ENCODE measurements around the gene ACBD6.

The ACBD6 gene

GRCh38 chr1:180424848-180425457 lies 77.4 kb downstream of the ACBD6 start (continued):
- 0 out of 2 replicates have a peak, but pooled peaks have one; percentile 21 for TF ChIP-seq SP2 (tag by site-specific recombination; IDR thresholded peaks at IDR 0.05)
- no peak for TF ChIP-seq ZSCAN16 (tag by site-specific recombination; IDR thresholded peaks at IDR 0.05)
- no peak; the same call in 1 of the 2 replicates for TF ChIP-seq ZNF549 (tag by site-specific recombination; IDR thresholded peaks at IDR 0.05)
- TF ChIP-seq ZNF626 (tag by site-specific recombination; IDR thresholded peaks at IDR 0.05), result no peak
- peak; percentile 78 for TF ChIP-seq ZNF561 (tag by site-specific recombination; IDR thresholded peaks at IDR 0.05; ENCODE audit: borderline replicate concordance)
- no peak for TF ChIP-seq ZNF112 (tag by site-specific recombination; IDR thresholded peaks at IDR 0.05)
- TF ChIP-seq ZNF660 (tag by site-specific recombination; IDR thresholded peaks at IDR 0.05), result no peak
- no peak for TF ChIP-seq ZNF677 (tag by site-specific recombination; IDR thresholded peaks at IDR 0.05)
- TF ChIP-seq HOXD13 (CRISPR knock-in tag; IDR thresholded peaks at IDR 0.05; ENCODE audit: borderline replicate concordance), result no peak
- no peak for TF ChIP-seq GLIS2 (tag by site-specific recombination; IDR thresholded peaks at IDR 0.05)
- peak; percentile 61; the same call in 1 of the 2 replicates for TF ChIP-seq PATZ1 (tag by site-specific recombination; IDR thresholded peaks at IDR 0.05)
- TF ChIP-seq, protein P1, sequence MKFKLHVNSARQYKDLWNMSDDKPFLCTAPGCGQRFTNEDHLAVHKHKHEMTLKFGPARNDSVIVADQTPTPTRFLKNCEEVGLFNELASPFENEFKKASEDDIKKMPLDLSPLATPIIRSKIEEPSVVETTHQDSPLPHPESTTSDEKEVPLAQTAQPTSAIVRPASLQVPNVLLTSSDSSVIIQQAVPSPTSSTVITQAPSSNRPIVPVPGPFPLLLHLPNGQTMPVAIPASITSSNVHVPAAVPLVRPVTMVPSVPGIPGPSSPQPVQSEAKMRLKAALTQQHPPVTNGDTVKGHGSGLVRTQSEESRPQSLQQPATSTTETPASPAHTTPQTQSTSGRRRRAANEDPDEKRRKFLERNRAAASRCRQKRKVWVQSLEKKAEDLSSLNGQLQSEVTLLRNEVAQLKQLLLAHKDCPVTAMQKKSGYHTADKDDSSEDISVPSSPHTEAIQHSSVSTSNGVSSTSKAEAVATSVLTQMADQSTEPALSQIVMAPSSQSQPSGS (tag by site-specific recombination; IDR thresholded peaks at IDR 0.05; ENCODE audit: low read depth), result peak; percentile 23; the same call in 1 of the 2 replicates
- no peak for TF ChIP-seq ZNF707 (tag by site-specific recombination; IDR thresholded peaks at IDR 0.05)
- peak; percentile 100 for TF ChIP-seq SP7 (tag by site-specific recombination; IDR thresholded peaks at IDR 0.05)
- no peak for TF ChIP-seq ZNF274 (IDR thresholded peaks at IDR 0.05; ENCODE audit: low read length)
- TF ChIP-seq ZNF274 (tag by site-specific recombination; IDR thresholded peaks at IDR 0.05; ENCODE audit: borderline replicate concordance), result no peak
- peak; percentile 91 for TF ChIP-seq MYNN (tag by site-specific recombination; IDR thresholded peaks at IDR 0.05; ENCODE audit: borderline replicate concordance)
- peak; percentile 83 for TF ChIP-seq KLF10 (tag by site-specific recombination; IDR thresholded peaks at IDR 0.05)
- TF ChIP-seq, protein P2, sequence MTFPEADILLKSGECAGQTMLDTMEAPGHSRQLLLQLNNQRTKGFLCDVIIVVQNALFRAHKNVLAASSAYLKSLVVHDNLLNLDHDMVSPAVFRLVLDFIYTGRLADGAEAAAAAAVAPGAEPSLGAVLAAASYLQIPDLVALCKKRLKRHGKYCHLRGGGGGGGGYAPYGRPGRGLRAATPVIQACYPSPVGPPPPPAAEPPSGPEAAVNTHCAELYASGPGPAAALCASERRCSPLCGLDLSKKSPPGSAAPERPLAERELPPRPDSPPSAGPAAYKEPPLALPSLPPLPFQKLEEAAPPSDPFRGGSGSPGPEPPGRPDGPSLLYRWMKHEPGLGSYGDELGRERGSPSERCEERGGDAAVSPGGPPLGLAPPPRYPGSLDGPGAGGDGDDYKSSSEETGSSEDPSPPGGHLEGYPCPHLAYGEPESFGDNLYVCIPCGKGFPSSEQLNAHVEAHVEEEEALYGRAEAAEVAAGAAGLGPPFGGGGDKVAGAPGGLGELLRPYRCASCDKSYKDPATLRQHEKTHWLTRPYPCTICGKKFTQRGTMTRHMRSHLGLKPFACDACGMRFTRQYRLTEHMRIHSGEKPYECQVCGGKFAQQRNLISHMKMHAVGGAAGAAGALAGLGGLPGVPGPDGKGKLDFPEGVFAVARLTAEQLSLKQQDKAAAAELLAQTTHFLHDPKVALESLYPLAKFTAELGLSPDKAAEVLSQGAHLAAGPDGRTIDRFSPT (tag by site-specific recombination; IDR thresholded peaks at IDR 0.05), result no peak
- no peak for TF ChIP-seq HOXA7 (CRISPR knock-in tag; IDR thresholded peaks at IDR 0.05; ENCODE audit: borderline replicate concordance)
- TF ChIP-seq ZNF175 (tag by site-specific recombination; IDR thresholded peaks at IDR 0.05), result no peak
- TF ChIP-seq KLF8 (tag by site-specific recombination; IDR thresholded peaks at IDR 0.05), result peak; percentile 74
- no peak for TF ChIP-seq ELK4 (IDR thresholded peaks at IDR 0.05; ENCODE audit: borderline replicate concordance, low read depth, low read length)
- TF ChIP-seq ZNF211 (tag by site-specific recombination; IDR thresholded peaks at IDR 0.05; ENCODE audit: low read depth), result no peak
- TF ChIP-seq, protein P3, sequence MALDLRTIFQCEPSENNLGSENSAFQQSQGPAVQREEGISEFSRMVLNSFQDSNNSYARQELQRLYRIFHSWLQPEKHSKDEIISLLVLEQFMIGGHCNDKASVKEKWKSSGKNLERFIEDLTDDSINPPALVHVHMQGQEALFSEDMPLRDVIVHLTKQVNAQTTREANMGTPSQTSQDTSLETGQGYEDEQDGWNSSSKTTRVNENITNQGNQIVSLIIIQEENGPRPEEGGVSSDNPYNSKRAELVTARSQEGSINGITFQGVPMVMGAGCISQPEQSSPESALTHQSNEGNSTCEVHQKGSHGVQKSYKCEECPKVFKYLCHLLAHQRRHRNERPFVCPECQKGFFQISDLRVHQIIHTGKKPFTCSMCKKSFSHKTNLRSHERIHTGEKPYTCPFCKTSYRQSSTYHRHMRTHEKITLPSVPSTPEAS (tag by site-specific recombination; IDR thresholded peaks at IDR 0.05), result no peak
- TF ChIP-seq, protein P4, sequence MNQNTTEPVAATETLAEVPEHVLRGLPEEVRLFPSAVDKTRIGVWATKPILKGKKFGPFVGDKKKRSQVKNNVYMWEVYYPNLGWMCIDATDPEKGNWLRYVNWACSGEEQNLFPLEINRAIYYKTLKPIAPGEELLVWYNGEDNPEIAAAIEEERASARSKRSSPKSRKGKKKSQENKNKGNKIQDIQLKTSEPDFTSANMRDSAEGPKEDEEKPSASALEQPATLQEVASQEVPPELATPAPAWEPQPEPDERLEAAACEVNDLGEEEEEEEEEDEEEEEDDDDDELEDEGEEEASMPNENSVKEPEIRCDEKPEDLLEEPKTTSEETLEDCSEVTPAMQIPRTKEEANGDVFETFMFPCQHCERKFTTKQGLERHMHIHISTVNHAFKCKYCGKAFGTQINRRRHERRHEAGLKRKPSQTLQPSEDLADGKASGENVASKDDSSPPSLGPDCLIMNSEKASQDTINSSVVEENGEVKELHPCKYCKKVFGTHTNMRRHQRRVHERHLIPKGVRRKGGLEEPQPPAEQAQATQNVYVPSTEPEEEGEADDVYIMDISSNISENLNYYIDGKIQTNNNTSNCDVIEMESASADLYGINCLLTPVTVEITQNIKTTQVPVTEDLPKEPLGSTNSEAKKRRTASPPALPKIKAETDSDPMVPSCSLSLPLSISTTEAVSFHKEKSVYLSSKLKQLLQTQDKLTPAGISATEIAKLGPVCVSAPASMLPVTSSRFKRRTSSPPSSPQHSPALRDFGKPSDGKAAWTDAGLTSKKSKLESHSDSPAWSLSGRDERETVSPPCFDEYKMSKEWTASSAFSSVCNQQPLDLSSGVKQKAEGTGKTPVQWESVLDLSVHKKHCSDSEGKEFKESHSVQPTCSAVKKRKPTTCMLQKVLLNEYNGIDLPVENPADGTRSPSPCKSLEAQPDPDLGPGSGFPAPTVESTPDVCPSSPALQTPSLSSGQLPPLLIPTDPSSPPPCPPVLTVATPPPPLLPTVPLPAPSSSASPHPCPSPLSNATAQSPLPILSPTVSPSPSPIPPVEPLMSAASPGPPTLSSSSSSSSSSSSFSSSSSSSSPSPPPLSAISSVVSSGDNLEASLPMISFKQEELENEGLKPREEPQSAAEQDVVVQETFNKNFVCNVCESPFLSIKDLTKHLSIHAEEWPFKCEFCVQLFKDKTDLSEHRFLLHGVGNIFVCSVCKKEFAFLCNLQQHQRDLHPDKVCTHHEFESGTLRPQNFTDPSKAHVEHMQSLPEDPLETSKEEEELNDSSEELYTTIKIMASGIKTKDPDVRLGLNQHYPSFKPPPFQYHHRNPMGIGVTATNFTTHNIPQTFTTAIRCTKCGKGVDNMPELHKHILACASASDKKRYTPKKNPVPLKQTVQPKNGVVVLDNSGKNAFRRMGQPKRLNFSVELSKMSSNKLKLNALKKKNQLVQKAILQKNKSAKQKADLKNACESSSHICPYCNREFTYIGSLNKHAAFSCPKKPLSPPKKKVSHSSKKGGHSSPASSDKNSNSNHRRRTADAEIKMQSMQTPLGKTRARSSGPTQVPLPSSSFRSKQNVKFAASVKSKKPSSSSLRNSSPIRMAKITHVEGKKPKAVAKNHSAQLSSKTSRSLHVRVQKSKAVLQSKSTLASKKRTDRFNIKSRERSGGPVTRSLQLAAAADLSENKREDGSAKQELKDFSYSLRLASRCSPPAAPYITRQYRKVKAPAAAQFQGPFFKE (tag by site-specific recombination; IDR thresholded peaks at IDR 0.05; ENCODE audit: borderline replicate concordance), result no peak
- no peak for TF ChIP-seq ZNF19 (tag by site-specific recombination; IDR thresholded peaks at IDR 0.05; ENCODE audit: low read depth)

All from HEK293 (cell line).